ENCODE data around the gene KCNB1.

DNA sequence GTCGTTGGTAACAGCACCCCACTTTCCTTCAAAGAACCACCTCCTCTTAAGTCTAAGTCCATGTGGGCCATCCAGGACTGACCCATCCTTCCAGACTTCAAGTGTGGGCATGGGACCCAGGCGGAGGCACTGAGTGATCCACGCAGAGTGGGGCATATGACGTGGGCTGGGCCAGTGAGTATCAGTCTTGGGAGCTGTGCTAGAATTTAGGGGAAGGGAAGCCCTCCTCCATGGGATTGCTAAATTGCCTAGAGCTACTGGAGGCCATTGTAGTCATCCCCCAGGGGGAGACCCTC is 35.3 kb upstream of the KCNB1 start:
- TF ChIP-seq, protein P1, sequence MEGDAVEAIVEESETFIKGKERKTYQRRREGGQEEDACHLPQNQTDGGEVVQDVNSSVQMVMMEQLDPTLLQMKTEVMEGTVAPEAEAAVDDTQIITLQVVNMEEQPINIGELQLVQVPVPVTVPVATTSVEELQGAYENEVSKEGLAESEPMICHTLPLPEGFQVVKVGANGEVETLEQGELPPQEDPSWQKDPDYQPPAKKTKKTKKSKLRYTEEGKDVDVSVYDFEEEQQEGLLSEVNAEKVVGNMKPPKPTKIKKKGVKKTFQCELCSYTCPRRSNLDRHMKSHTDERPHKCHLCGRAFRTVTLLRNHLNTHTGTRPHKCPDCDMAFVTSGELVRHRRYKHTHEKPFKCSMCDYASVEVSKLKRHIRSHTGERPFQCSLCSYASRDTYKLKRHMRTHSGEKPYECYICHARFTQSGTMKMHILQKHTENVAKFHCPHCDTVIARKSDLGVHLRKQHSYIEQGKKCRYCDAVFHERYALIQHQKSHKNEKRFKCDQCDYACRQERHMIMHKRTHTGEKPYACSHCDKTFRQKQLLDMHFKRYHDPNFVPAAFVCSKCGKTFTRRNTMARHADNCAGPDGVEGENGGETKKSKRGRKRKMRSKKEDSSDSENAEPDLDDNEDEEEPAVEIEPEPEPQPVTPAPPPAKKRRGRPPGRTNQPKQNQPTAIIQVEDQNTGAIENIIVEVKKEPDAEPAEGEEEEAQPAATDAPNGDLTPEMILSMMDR (IDR thresholded peaks at IDR 0.05) = no peak
- TF ChIP-seq POLR2A (IDR thresholded peaks at IDR 0.05) = no peak

Data from heart left ventricle (tissue), 13 donors.